IgD-negative memory B cell (primary cell): ENCODE data around the gene AKIRIN2. TPM values are rescaled to one million over a fixed set of nuclear protein-coding genes. Genes with fewer than 3 reads are reported as not detected.
"Not testable (repeated sequence)": the region's sequence is repeated elsewhere in the genome, so short reads cannot be mapped to it uniquely, and the experiment has no call there.

ENCODE experiments used
- H3K27ac Mint-ChIP-seq, 3 donors: one replicate each; pipeline ENCODE4 v1.8.0; 2020 to 2022; ENCODE audit warnings: mild to moderate bottlenecking in 3 of 3, mixed read lengths in 3 of 3, moderate library complexity in 1 of 3
- H3K27me3 Mint-ChIP-seq: one replicate; pipeline ENCODE4 v1.8.0; 2021; ENCODE audit warnings: mixed read lengths
- H3K36me3 Mint-ChIP-seq: one replicate; pipeline ENCODE4 v1.8.0; 2020; ENCODE audit warnings: mild to moderate bottlenecking, mixed read lengths
- H3K4me1 Mint-ChIP-seq, 3 donors: one replicate each; pipeline ENCODE4 v1.8.0; 2020 to 2022; ENCODE audit warnings: mixed read lengths in 3 of 3, mild to moderate bottlenecking in 1 of 3
- H3K4me3 Mint-ChIP-seq, 4 donors: one replicate each; pipeline ENCODE4 v1.8.0; 2020 to 2022; ENCODE audit warnings: mild to moderate bottlenecking in 4 of 4, mixed read lengths in 4 of 4, moderate library complexity in 3 of 4
- H3K9me3 Mint-ChIP-seq, 3 donors: one replicate each; pipeline ENCODE4 v1.8.0; 2020 to 2021; ENCODE audit warnings: mixed read lengths in 3 of 3, mild to moderate bottlenecking in 1 of 3
- polyA plus RNA-seq: library from polyadenylated mRNA; unstranded; fragments of 300-500 nt; fragmentation: Illumina TruSeq; gene quantifications from one replicate; pipeline ENCODE4 v1.2.3, GENCODE V29; 2021

AKIRIN2 gene
- polyA plus RNA-seq, 1 donor from 2014 or later, result 84.6 TPM

DNA sequence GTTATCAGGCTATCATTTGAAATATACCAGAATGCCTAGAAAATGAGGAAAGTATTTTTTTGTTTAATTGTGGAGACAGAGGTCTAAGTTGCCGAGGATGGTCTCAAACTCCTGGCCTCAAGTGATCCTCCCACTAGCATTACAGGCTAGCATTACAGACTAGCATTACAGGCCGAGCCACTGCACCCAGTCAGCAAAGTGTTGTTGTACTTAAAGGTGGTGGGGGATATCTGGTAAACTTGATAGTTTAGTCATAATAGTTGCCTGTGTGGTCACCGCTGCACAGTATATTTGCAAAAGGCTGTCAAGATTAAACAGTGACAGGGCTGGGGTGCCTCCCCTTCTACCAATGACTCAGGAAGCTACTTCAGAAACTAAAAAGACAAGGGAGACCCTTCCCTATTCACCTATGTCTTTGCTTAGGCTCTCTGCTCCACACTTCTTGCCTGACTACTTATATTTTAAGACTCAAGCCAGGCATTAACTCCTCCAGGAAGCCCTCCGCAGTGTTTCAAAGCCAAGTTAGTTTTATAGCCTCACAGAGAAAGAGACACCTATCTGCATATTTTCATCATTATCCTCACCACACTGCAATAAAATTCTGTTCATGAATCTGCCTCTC lies 3.1 kb upstream of the AKIRIN2 start:
- Mint-ChIP-seq H3K36me3 (peaks cover 2% of the 10 kb centered on the region), H3K4me3 (peak overlapping the region in 1 of 4 donors; percentile 72), H3K27me3 (no peaks in the 10 kb centered on the region), H3K27ac (peak overlapping the region in 2 of 3 donors; percentile 3 to 30), H3K9me3 (no peaks in the 10 kb centered on the region), H3K4me1 (peaks cover 13 to 17% (median 13%) of the 10 kb centered on the region in 3 donors)

DNA sequence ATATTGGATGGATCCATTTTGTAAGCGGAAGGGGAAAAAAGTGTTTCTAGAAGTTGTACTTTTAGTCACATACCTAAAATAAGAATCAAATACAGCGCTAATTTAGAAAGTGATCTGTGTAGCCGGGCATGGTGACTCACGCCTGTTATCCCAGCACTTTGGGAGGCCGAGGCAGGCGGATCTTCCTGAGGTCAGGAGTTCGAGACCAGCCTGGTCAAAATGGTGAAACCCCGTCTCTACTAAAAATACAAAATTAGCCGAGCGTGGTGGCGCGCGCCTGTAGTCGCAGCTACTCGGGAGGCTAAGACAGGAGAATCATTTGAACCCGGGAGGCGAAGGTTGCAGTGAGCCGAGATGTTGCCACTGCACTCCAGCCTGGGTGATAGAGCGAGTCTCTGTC lies 1.0 kb upstream of the AKIRIN2 start:
- Mint-ChIP-seq H3K4me1 (peaks cover 18 to 29% (median 19%) of the 10 kb centered on the region in 3 donors), H3K27ac (peak overlapping the region; percentile 85 to 99 (median 91)), H3K4me3 (peak overlapping the region; percentile 92 to 100 (median 98))
- H3K9me3 Mint-ChIP-seq, H3K36me3 Mint-ChIP-seq, H3K27me3 Mint-ChIP-seq: not testable (repeated sequence)

DNA sequence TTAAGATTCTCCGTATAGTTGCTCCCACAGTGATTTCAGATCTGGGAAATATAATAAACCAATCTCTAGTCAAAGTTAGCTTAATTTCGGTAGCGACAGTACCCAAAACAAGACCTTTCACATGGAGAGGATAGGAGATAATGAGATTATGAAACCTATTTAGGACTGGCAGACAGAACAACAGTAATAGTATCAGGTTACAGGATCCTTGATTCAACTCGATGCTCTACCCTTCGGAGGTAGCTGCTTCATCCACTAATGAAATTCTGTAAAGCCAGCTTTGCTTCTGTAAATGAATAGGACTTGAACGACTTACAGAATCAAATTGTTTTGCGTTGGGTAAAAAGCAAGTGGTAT lies 534 bp upstream of the AKIRIN2 start:
- peaks cover 22 to 34% (median 23%) of the 10 kb centered on the region in 3 donors for H3K4me1 Mint-ChIP-seq
- peaks cover 2% of the 10 kb centered on the region for H3K36me3 Mint-ChIP-seq
- no peaks in the 10 kb centered on the region for H3K9me3 Mint-ChIP-seq
- peak overlapping the region; percentile 92 to 100 (median 98) for H3K4me3 Mint-ChIP-seq
- peak overlapping the region; percentile 85 to 99 (median 91) for H3K27ac Mint-ChIP-seq
- H3K27me3 Mint-ChIP-seq, result no peaks in the 10 kb centered on the region

DNA sequence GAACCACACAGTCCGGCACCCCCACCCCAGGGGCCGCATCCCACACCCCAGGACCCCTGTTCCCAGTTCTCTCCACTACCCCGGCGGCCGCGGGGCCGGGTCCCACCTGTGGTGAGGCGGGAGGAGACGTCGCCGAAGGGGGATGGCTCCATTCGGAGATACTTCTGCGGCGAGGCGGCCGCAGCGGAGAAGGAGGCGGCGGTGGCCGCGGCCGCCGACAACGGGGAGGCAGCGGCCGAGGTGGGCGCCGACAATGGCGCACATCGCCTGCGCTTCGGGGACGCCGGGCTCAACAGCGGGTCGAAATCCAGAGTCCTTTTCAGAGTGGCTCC lies 723 bp downstream of the AKIRIN2 start:
- peak overlapping the region; percentile 92 to 100 (median 98) for H3K4me3 Mint-ChIP-seq
- H3K9me3 Mint-ChIP-seq, result no peaks in the 10 kb centered on the region
- H3K4me1 Mint-ChIP-seq, result peaks cover 26 to 37% (median 30%) of the 10 kb centered on the region in 3 donors
- H3K27ac Mint-ChIP-seq, result peak overlapping the region; percentile 85 to 99 (median 91)
- H3K27me3 Mint-ChIP-seq, result no peaks in the 10 kb centered on the region
- peaks cover 2% of the 10 kb centered on the region for H3K36me3 Mint-ChIP-seq

DNA sequence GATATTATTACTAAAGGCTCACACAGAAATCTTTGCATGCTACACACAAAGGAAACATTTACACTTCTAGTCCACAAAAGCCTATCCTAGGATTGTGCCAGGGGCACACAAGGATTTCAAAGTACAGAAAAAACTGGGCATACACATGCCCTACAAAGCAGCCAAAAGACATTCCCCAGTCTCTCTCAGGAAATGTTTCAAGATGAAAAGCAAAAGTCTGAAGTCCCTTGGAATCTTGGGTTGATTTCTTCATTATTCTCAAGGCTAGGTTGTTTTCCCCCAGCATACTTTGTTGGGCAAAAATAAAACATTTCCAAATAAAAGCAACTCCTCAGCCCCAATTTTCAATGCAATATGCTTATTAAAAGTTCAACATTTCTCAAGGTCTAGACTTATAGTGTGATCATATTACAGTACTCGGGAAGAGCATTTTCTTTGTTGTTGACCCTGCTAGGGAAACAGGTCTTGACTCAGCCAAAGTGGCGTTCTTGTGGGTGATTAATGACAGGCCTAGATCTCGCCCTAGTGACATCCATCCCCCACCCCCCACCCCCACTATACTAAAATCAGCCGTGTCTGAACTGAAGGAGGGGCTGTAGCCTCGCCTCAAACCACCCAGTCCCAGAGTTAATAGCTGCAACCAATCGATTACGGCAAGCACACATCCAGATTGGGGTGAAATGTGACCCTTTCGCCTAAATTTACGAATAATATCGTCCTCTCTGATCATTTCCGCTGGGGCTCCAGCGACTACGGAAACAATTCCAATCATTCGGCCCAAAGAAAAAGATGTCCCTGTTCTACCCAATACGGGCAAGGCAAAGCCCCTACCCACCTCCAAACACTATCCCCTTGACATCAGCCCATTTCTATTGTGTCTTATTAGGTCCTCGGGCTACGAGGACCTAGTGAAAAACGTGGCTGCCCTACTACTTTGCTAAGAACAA lies 1.4 kb downstream of the AKIRIN2 start:
- H3K4me1 Mint-ChIP-seq, result peaks cover 32 to 42% (median 33%) of the 10 kb centered on the region in 3 donors
- no peaks in the 10 kb centered on the region for H3K27me3 Mint-ChIP-seq
- peaks cover 2% of the 10 kb centered on the region for H3K36me3 Mint-ChIP-seq
- no peaks in the 10 kb centered on the region for H3K9me3 Mint-ChIP-seq
- H3K27ac Mint-ChIP-seq, result peak overlapping the region; percentile 85 to 99 (median 91)
- peak overlapping the region; percentile 92 to 100 (median 98) for H3K4me3 Mint-ChIP-seq

DNA sequence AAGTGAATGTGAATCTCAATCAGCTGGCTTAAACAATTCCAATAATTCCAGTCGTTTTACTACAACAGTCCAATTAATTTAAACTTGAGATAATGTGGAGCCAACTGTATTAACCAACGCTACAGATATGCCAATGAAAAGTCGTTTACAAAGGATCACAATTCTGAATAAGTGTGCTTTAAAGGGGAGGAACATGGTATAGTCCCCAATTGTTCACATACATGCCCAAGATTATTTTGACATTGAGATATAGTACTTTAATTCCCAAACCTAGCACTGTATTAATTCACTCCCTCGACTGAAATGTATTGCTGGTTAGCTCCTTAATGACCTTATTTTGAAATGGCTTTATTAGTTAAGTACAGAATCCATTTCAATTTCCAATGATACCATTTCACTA lies 2.5 kb downstream of the AKIRIN2 start:
- H3K27me3 Mint-ChIP-seq, result no peaks in the 10 kb centered on the region
- peaks cover 30 to 42% (median 37%) of the 10 kb centered on the region in 3 donors for H3K4me1 Mint-ChIP-seq
- peaks cover 2% of the 10 kb centered on the region for H3K36me3 Mint-ChIP-seq
- H3K9me3 Mint-ChIP-seq, result no peaks in the 10 kb centered on the region
- peak overlapping the region; percentile 92 to 100 (median 98) for H3K4me3 Mint-ChIP-seq
- H3K27ac Mint-ChIP-seq, result peak overlapping the region in 2 of 3 donors; percentile 51 to 85

DNA sequence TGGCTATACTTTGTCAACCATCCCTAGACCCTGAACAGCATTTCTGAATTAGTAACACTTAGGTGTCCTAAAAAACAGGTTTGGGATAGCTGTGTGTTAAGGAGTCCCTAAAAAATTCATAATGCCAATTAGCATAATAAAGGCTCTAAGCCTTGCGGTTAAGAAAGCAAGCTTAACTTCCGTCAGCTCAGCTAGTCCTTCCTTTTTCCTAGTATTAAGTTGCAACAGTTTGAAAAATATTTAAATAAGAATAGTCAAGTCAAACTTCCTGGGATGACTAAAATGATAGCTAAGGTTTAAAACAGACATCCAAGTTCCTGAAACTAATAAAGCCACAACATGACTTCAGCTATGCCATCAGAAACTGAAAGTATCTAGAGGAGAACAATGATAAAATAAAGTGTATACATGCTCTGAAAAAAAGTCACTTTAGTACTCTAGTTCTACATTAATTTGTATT lies 3.5 kb downstream of the AKIRIN2 start:
- Mint-ChIP-seq H3K27me3 (no peaks in the 10 kb centered on the region), H3K27ac (peak overlapping the region in 2 of 3 donors; percentile 73 to 85), H3K9me3 (no peaks in the 10 kb centered on the region), H3K4me1 (peaks cover 35 to 50% (median 46%) of the 10 kb centered on the region in 3 donors), H3K36me3 (peaks cover 2% of the 10 kb centered on the region), H3K4me3 (peak overlapping the region; percentile 92 to 100 (median 98))

DNA sequence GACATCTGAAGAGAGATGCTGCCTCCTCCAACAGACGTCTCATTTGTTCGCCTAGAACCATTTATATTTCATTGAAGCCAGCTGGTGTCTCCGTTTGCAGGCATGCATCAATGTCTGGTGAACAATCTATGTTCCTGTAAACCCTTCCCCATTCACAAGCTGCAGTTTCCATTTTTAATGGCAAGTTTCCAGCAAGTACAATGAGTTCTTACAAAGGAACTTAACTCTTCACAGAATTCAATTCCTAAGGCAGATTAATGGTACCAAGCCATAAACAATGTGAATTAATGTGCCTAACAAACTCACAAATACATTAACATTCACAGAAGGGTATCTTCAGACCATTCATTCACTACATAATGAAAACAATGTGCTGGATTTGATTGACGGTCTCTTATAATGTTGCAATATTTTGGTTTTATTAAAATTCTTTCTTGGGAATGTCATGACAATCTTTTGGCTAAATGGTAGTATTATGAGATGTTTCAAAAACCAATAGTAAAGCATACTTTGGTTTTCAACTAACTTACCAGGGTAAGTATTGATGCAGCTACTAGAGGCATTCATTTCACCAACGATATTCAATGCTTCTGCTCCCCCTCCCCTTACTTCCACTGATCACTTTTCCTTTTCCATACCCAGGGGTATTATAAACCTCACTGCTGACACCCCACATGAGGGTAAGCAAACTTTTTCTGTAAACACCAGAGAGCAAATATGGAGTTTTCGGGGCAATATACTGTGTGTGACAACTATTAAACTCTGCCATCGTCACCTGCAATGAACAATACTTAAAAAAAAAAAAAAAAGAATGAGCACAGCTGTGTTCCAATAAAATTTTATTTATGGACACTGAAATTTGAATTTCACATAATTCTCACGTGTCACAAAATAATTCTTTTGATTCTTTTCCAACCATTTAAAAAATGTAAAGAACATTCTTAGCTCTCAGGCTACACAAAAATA lies 4.2 kb downstream of the AKIRIN2 start:
- Mint-ChIP-seq H3K9me3 (no peaks in the 10 kb centered on the region), H3K27ac (peak overlapping the region; percentile 9 to 89 (median 36)), H3K4me3 (peak overlapping the region; percentile 82 to 100 (median 94)), H3K4me1 (peaks cover 41 to 53% (median 50%) of the 10 kb centered on the region in 3 donors), H3K36me3 (peaks cover 2% of the 10 kb centered on the region), H3K27me3 (no peaks in the 10 kb centered on the region)

DNA sequence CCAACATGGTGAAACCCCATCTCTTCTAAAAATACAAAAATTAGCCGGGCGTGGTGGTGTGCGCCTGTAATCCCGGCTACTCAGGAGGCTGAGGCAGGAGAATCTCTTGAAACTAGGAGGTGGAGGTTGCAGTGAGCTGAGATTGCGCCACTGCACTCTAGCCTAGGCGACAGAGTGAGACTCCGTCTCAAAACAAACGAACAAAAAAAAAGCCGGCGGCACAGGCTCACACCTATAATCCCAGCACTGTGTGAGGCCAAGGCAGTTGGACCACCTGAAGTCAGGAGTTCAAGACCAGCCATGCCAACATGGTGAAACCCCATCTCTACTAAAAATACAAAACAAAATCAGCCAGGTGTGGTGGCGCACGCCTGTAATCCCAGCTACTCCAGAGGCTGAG lies 5.2 kb downstream of the AKIRIN2 start:
- peaks cover 46 to 58% (median 51%) of the 10 kb centered on the region in 3 donors for H3K4me1 Mint-ChIP-seq
- not testable (repeated sequence) for H3K9me3 Mint-ChIP-seq, H3K36me3 Mint-ChIP-seq, H3K27me3 Mint-ChIP-seq, H3K27ac Mint-ChIP-seq
- H3K4me3 Mint-ChIP-seq, result peak overlapping the region in 2 of 4 donors; percentile 82 to 100

DNA sequence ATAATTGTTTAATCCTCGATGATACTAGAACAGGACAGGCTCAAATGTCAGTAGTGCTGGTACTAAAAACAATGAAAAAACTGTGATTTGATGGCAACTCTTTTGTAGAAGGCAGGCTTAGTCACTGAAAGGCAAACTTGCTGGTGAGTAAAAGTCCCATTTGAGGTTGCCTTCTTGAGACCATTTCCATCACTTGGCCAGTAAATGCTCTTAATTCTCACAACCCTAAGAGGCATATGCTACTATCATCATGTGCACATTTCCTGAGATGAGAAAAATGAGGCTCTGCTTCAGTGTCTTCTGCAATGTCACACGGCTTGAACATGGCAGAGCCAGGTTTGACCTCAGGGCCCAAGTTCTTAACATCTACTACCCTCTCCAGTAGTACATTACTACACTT lies 9.9 kb downstream of the AKIRIN2 start:
- Mint-ChIP-seq H3K27ac (peak overlapping the region in 2 of 3 donors; percentile 33 to 90), H3K36me3 (no peaks in the 10 kb centered on the region), H3K4me3 (peak overlapping the region in 1 of 4 donors; percentile 74), H3K27me3 (no peaks in the 10 kb centered on the region), H3K9me3 (no peaks in the 10 kb centered on the region), H3K4me1 (peaks cover 55 to 68% (median 56%) of the 10 kb centered on the region in 3 donors)

DNA sequence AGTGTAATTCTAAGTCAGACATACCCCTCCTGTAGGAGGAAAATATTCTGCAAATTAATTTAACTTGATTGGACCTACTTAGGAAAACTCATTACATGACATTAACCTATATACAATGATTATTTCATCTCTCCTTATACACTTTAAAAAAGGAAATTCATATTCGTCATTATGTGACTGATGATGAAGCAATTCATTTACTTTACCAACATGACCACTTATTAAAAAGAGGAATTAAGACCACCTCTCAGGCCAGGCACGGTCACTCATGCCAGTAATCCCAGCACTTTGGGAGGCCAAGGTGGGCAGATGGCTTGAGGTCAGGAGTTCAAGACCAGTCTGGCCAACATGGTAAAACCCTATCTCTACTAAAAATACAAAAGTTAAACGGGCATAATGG lies 11.6 kb downstream of the AKIRIN2 start:
- no peaks in the 10 kb centered on the region for H3K9me3 Mint-ChIP-seq
- H3K4me1 Mint-ChIP-seq, result peaks cover 54 to 71% (median 56%) of the 10 kb centered on the region in 3 donors
- H3K27me3 Mint-ChIP-seq, result no peaks in the 10 kb centered on the region
- no peaks in the 10 kb centered on the region for H3K36me3 Mint-ChIP-seq
- peak overlapping the region; percentile 8 to 59 (median 22) for H3K27ac Mint-ChIP-seq
- peak overlapping the region in 1 of 4 donors; percentile 51 for H3K4me3 Mint-ChIP-seq

DNA sequence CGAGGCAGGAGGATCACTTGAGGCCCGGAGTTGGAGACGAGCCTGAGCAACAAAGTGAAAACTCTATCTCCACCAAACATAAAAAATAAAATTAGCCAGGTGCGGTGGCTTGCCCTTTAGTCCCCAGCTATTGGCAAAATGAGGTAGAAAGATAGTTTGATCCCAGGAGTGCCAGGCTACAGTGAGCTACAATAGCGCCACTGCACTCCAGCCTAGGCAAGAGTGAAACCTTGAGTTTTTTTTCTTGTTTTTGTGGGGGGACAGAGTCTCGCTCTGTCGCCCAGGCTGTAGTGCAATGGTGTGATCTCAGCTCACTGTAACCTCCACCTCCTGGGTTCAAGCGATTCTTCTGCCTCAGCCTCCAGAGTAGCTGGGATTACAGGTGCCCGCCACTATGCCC lies 14.1 kb downstream of the AKIRIN2 start:
- H3K27ac Mint-ChIP-seq, H3K36me3 Mint-ChIP-seq: not testable (repeated sequence)

DNA sequence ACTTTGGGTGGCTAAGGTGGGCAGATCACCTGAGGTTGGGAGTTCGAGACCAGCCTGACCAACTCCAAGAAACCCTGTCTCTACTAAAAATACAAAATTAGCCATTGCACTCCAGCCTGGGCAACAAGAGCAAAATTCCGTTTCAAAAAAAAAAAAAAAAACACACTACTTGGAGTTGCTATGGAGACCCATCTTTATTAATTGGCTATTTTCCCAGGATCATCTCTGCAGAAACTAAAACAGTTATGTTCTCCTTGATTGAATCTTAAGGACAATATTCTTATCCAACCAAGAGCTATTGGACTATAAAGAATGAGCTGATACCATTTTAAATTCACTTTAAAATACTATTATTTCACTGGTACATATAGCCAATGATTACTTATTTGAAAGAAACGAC lies 14.7 kb downstream of the AKIRIN2 start:
- Mint-ChIP-seq H3K9me3 (no peaks in the 10 kb centered on the region), H3K27ac (no peak overlapping the region), H3K4me1 (peaks cover 51 to 74% (median 61%) of the 10 kb centered on the region in 3 donors), H3K36me3 (no peaks in the 10 kb centered on the region), H3K27me3 (no peaks in the 10 kb centered on the region), H3K4me3 (peak overlapping the region in 1 of 4 donors; percentile 79)

More for the DNA sequence above, 14.1 kb downstream of the AKIRIN2 start:
- H3K27me3 Mint-ChIP-seq, H3K4me3 Mint-ChIP-seq, H3K9me3 Mint-ChIP-seq: not testable (repeated sequence)
- H3K4me1 Mint-ChIP-seq, result peaks cover 52 to 74% (median 63%) of the 10 kb centered on the region in 3 donors

DNA sequence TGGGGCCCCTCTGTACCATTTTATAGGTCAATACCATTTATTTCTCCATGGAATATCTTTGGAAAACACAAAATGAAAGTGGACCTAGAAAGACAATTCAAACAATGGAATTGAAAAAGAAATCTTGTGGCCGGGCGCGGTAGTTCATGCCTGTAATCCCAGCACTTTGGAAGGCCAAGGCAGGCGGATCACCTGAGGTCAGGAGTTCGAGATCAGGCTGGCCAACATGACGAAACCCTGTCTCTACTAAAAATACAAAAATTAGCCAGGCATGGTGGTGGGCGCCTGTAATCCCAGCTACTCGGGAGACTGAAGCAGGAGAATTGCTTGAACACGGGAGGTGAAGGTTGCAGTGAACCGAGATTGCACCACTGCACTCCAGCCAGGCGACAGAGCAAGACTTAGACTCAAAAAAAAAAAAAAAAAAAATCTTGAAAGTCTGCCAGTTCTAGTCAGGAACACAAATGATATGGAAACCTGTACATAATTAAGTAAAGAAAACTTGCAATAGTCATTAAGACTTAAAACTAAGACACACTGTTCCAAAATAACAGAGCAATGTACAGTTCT lies 15.3 kb downstream of the AKIRIN2 start:
- H3K36me3 Mint-ChIP-seq, result not testable (repeated sequence)

More for the DNA sequence above, 15.3 kb downstream of the AKIRIN2 start:
- not testable (repeated sequence) for H3K9me3 Mint-ChIP-seq, H3K27me3 Mint-ChIP-seq
- Mint-ChIP-seq H3K4me1 (peaks cover 52 to 70% (median 60%) of the 10 kb centered on the region in 3 donors), H3K27ac (peak overlapping the region in 1 of 3 donors; percentile 24), H3K4me3 (peak overlapping the region in 1 of 4 donors; percentile 79)
